ENCODE measurements around the gene ANXA6.
"Not testable (repeated sequence)": the region's sequence is repeated elsewhere in the genome, so short reads cannot be mapped to it uniquely, and the experiment has no call there.

The ANXA6 gene

DNA sequence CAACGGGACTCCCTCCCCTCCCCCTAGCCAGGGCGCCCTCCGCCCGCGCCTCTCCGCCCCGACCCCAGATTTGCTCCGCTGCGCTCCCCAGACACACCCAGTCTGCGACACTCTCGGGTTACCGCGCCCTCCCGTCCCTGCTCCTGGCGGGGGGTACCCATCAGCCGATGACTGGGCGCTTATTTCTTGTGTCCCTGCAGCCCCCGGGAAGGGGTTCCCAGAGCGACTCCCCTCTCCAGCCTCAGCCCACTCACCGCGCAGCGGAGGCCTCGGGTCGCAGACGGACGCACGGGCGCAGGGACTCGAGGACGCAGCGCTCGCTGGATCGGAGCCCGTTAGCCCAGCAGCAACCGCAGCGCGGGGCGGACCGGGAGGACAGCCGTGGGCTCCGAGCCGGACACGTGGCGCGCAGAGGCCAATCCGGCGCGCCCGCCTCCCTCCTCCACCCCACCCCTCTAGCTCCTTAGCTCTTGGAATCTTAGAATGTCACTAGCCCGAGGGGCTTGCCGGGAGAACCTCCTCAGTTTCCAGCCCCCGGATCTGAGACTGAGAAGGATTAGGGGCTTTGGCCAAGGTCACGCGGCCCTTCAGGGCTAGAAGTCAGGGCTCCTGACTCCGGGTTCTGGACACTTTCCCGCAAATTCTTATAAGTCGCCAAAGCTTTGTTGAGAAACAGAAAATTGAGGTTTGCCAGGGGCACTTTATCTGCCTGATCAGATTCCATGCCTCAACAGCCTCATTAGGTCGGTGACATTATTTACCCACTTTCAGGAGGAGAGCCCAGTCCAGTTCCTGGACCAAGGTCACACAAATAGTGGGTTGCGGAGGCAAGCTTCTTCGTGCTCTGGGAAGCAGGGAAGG is at the start of gene ANXA6:
Gene ANXA6, minus strand, starts transcription at position 354 of the 861 bp plus-strand sequence. CDS start 9,878 bp downstream, outside the sequence.
- DNase-seq = peak; percentile 26

DNA sequence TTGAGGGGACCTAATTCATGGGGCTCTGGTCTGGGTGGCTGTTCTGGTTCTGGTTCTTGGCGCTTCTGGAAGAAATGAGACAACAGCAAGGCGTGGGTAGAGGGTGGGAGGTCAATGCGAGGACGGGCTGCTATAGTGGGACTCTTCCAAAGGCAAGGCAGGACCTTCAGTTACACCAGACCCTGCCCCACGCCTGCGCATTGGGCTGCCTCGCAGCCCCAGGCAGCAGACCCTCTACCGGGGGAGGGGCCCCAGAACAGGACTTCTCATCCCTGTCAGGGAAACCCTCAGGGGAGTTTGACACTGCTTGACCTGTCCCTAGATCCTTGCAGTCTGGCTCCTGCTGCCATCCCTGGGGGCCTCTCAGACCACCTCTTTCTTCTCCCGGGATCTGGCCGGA is 47.8 kb upstream of the ANXA6 start:
- DNase-seq = no peak

DNA sequence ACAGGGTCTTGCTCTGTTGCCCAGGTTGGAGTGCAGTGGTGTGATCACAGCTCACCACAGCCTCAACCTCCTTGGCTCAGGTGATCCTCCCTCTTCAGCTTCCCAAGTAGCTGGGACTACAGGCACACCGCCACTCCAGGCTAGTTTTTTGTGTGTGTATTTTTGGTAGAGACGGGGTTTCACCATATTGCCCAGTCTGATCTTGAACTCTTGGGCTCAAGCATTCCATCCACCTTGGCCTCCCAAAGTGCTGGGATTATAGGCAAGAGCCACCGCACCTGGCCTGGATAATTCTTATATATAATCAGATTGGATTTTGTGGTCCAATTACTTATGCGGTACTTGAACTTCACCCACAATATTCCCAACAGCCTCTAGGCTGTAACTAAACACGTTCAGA is 46.5 kb upstream of the ANXA6 start:
- no peak for DNase-seq

DNA sequence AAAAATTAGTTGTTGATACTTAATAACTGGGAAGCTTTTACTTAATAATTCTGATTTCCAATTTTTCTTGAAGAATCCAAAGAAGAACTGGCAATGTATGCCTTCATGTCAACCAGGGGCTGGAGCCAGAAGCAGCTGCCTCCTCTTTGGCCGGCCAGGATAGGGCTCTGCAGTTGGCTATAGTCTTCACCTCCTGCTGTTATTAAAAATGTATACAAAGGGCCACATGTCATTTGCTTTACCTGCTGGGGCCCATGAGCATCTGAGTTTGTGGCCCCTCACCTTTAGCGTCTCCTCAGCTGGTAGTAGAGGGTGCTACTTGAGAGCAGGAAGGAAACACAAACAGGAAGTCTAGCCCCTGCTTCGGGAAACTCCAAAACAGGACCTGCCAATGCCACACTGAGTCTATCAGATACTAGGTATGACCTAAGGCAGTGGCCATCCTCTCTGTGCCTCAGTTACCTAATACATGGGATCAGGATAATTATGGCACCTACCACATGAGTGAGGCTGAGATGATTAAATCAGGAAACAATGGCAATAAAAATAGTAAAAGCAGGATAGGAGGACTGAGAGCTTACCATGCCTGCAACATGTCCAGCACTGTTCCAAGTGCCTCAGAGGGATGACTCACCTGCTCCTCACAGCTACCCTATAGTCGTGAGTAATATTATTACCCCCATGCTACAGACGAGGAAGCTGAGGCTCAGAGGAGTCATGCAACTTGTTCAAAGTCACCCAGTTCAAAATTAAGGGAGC is 45.0 kb upstream of the ANXA6 start:
- DNase-seq = no peak

DNA sequence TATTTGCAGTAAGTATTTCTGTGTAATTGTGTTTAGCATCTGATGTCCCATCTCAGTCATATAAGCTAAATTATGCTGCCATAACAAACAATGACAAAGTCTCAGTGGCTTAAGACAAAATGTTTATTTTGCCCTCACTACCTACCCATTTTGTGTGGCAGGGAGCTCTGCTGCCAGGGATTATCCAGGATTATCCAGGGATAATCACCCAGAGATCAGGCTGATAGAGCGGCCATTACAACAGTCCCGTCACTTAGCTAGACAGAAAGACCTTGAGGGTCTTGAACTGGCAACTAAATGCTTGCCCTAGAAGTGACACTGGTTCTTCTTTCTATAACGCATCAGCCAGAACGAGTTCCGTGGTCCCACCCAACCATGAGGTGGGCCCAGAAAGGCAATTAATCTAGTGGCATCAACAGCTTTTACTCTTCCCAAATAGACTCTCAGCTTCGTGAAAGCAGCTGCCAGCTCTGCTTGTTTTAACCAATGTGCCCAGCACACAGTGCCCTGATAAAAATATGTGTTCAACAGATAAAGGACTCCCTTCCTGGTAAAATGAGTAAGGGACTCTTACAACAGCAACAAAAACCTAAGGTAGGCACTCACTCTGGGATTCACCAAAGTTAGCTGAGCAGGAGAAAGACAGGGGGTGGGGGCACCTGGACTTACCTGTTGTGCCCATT is 43.5 kb upstream of the ANXA6 start:
- no peak for DNase-seq

DNA sequence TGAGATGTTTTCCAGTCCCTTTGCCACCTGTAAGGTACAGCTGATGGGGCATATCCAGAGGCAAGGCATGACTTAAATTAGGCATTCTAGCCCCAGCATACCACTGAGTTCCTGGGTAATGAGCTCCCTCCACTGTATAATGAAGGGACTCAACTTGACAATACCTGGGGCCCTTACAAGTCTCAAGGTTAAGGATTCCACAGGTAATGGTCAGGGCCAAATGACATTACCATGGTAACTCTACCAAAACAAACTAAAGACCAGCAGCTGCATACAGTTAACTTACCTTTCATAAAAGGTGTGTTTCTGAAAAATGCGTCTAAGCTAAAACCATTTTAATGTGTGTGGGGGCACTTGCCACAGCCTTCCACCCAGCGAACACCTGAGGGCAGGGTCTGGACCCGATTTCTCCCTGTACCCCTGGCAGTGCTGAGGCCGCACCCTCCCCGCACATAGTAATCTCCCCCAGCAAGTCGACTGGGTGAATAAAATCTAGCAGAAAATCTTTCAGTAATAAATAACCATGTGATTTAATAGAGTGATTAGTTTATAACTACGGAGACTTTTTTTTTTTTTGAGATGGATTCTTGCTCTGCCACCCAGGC is 42.1 kb upstream of the ANXA6 start:
- DNase-seq = no peak

DNA sequence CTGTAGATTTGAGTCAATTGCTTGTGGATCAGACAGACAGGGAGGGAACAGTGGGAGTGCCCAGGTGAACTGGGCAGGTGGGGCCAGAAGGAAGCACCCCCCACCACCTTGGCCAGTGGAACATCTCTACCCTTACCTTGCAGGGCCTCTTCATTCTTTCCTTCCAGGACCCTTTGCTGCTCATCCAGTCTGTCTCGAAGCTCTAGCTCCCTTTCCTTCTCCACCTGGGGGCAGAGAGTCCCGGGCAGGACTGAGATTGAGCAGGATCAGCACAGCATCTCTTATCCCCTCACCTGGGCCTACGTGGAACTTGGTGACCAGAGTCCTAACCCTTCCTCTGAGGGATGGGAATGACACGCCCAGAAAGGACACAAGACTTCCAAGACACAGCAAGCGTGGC is 41.3 kb upstream of the ANXA6 start:
- DNase-seq = no peak

DNA sequence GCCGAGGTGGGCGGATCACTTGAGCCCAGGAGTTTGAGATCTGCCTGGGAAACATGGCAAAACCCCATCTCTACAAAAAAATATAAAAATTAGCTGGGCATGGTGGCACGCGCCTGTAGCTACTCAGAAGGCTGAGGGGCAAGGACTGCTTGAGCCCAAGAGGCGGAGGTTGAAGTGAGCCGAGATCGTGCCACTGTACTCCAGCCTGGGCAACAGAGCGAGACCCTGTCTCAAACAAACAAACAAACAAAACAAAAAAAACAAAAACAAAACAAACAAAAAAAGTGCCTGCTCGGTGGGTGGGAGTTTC is 39.7 kb upstream of the ANXA6 start:
- DNase-seq = not testable (repeated sequence)

DNA sequence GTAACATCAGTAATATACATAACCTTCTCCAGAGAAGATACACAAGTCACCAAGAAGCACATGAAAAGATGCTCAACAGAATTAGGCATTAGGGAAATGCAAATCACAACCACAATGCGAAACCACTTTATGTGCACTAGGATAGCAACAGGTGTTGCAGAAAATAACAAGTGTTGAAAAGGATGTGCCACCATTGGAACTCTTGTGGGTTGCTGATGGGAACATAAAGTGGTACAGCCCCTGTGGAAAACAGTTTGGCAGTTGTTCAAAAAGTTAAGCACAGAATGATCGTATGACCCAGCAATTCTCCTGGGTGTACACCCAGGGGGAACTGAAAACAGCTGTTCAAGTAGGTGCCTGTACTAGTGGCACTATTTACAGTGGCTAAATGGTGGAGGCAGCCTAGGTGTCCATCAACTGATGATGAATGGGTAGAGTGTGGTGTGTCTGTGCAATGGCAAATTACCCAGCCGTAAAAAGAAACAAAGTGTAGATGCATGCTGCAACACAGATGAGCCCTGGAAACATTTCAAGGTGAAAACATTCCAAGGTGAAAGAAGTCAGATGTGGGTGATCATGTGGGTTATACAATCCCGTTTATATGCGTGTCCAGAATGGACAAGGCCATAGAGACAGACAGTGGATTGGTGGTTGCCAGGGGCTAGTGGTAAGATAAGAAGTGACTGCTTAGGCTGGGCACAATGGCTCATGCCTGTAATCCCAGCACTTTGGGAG is 39.1 kb upstream of the ANXA6 start:
- DNase-seq = peak; percentile 1

DNA sequence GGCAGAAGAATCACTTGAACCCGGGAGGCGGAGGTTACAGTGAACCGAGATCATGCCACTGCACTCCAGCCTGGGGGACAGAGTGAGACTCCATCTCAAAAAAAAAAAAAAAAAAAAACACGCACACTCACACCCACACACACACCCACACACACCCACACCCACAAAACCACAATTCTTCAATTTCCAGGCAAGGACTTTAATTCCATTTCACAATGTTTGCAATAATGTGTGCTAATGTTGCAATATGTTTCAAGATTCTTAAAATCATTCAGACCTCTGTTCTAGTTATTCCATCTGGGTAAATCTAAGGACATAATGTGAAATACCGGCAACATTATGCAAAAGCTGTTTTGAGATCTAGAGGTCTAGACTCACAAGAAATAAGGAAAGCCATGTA is 38.0 kb upstream of the ANXA6 start:
- no peak for DNase-seq

DNA sequence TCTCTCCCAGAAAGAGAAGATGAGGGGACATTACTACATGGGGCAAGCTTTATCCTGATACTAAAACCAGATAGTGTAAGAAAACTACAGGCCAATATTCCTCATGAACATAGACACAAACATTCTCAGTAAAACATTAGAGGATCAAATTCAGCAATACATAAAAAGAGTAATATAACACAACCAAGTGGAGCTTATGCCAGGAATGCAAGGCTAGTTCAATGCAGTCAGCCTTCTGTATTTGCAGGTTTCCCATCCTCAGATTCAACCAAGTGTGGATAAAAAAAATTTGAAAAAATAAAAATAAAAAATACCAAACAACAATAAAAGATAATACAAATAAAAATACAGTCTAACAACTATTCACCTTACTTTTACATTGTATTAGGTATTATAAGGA is 35.0 kb upstream of the ANXA6 start:
- no peak for DNase-seq

DNA sequence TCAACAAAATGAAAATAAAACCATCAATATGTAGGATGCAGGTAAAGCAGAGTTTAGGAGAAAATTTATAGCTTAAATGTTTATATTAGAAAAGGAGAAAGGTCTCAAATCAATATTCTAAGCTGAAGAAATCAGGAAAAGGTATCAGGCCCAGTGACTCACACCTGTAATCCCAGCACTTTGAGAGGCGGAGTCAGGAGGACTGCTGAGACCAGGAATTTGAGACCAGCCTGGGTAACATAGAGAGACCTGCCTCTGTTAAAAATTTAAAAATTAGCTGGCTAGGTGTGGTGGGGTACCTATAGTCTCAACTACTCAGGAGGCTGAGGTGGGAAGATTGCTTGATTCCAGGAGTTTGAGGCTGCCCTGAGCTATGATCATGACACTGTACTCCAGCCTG is 34.1 kb upstream of the ANXA6 start:
- no peak for DNase-seq

DNA sequence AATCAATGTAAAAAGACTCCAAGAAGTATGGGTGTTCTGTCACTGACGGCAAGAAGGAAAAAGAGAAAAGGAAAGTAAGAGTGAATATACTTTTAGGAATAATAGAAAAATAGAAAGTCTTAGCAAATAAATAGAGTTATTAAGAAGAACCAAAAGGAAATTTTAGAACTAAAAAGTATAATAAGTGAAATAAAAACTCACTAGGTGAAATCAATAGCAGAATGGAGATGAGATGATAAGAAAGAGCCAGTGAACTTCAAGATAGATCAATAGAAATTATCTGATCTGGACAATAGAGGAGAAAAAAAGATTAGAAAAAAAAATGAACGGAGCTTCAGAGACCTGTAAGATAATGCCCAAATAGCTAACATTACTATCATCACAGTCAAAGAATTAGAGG is 31.6 kb upstream of the ANXA6 start:
- DNase-seq = no peak

DNA sequence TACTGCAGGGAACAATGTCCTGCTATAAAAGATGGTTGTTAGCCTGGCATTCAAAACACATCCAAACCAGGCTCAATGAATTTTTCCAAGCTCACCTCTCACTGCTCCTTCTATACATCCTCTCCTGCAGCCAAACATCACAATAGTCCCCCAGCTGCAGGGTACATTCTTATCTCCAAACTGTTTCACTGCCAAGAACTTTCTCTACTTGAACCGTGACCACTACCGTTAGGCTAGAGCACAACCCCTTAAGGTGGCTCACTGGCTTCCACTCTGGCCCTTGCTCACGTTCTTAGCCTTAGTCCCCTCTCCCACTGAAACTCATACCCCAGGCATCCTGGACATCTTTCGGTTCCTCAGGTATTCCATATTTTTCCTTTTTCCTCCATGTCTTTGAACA is 29.0 kb upstream of the ANXA6 start:
- DNase-seq = no peak

DNA sequence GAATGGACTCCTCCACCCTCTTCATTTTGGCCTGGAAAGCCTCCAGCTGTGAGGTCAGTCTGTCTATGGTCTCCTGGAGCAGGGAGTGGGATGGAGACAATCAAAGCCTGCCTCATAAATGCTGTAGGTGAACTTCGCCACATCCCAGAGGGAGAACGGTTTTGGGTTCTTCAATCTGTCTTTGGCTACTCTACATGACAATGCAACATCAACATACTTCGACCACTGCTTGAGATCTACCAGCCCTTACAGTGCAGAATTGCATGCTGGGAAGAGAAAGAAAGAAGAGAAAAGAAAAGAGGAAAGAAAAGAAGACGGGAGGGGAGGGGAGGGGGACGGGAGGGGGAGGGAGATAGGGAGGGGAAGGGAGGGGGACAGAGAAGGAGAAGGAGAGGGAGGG is 28.5 kb upstream of the ANXA6 start:
- DNase-seq = no peak

DNA sequence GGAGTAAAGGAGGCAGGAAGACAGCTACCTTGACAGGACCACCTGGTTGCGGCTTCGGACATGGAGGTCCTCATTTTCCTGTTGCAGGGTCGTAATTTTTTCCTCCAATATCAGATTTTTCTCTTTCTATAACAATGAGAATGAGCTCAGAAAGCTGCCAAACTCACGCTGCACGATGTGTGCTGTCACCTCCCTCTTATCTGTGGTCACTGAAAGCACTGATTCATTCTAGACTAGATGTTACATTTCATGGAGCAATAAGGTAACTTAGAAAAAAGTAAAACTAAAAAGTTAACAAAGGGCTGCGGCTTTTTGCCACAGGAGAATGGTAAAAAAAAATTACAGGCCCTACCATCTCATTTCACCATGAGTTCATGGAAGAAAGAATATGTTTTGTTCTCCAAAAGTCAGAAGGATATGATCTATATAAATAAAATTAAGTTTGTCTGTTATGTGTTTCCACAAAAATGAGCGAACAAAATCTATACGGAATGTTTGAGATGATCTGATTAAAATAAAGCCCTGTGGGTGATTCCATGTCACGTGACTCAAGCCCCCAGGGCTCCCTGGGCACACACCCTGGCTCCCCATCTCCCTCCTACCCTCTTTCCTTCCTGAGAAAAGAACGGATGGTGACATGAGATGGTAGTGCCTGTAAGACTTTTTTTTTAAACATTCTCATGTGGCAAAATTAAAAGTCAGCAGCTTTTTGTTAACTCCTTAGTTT is 26.9 kb upstream of the ANXA6 start:
- no peak for DNase-seq

DNA sequence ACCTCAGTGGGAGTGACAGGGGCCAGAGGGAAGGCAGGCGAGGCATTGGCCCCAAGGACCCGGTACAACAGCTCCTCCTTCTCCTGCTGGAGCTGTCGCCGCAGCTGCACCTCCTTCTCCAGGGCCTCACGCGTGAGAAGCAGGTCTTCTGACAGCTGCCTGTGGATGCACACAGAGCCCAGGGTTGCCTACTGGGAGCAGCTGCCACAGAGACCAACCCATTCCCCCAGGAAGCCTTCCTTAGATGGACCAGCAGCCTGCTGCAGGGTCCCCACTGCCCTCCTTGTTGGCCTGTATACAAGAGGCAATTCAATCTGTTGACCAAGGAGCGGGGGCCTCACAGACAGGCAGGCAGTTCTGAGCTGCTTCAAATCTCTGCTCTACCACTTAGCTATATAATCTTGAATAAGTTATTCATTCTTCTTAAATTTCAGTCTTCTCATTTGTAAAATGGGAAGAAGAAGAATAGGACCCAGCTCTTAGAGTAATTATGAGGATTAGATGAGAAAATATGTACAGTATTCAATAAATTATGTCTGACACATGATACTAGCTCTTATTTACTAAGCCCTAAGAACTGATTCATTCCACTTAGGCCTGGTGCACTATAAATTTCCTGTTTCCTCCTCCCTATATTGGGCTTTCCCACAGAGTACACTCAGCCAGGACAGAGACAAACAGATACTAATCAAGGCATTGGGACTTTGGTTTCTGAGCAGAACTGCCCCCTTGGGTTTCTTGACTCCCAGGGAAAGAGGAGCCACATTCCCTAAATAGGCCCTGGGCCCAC is 26.1 kb upstream of the ANXA6 start:
- DNase-seq = no peak

DNA sequence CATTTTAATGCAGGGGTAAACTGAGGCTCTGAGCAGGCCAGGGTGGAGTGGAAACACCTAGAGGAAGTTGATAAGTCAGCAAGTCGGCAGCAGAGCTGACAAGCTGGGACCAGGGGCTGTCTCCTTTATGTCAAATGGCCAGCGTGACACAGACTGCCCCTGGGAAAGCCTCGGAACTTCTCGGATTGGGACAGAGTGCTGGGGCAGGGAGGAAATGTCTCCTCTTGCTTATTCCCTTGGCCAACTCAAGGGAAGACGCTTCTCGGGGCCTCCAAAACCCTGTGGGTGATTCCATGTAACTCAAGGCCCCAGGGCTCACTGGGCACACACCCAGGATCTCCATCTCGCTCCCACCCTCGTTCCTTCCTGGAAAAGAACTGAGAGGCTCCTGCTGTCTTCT is 25.4 kb upstream of the ANXA6 start:
- DNase-seq = no peak

DNA sequence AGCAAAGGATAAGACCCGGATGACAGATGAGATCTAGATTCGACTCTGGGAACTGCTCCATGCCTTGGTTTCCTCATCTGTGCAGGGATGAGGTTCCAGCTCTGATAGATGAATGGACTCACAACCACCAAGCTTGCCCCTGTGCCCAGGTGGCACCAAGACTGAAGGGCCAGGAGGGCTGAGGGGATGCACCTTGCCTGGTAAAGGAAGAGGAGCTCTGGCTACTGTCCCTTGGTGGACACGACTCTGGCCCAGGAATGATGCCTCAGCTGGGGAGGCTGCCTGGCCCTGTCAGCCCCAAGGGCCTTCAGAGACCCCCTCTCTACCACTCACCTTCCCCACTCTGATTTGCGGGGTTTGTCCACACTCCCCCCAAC is 24.9 kb upstream of the ANXA6 start:
- DNase-seq = no peak

DNA sequence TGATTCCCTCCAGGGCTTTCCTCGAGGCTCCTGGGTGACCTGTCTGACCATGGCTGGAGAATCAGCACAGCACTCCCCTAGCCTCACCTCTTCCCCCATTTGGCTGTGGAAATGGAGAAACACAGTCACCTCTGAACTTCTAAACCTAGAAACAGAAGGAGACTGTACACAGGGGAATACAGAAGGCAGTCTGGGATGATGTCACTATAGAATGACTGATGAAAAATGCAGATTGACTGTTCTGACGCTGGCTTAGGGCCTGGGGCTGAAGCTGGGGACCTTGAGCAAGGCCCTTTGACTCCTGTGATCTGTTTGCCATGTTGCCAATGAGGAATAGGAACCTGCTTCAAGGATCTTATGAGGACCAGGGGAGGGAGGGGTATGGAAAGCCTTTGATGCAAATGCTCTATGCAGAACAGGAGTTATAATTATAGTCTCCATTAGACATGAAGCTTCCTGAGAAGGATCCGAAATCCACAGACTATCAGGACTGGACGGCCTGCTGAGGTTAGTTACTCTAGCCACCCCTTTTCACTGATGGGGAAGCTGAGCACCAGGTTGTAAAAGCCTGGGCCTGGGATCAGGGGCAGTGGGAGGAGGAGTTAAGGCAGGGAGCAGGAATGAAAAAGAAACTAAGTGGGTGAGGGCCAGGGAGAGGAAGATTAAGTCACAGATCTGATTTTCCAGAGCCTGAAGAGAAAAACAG is 24.4 kb upstream of the ANXA6 start:
- DNase-seq = no peak

DNA sequence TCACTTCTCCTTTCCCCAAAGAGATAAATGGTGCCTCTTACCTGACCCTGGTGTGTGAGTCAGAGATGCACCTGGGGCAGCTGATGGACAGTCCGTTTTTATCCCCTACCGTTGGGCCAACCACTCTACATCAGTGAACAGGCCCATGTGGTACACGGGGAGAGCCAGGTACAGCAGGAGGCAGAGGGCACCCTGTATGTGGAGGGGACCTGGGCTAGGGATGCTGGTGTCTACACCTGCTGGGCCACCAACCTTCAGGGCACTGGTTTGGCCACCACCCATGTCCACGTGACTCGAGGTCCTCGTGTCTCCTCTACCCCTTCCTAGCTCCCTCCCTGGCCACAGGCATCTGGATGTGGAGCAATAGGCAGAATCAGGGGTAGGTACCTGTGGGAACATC is 22.7 kb upstream of the ANXA6 start:
- no peak for DNase-seq
